ENCODE measurements around the gene APEX1.
"Not testable (repeated sequence)": the region's sequence is repeated elsewhere in the genome, so short reads cannot be mapped to it uniquely, and the experiment has no call there.

Gene APEX1

GRCh38 chr14:20438664-20439063 lies 16.4 kb upstream of the APEX1 start:
- no peak overlapping the region for H3K27ac ChIP-seq (ENCODE audit: low read depth, low read length, severe bottlenecking)
- no peaks in the 10 kb centered on the region for H3K4me1 ChIP-seq (ENCODE audit: control insufficient read depth, insufficient read depth, low read length, poor library complexity, severe bottlenecking)
- no peak overlapping the region for H3K4me3 ChIP-seq (ENCODE audit: extremely low read depth, insufficient read depth, low read length, poor library complexity, severe bottlenecking)
- WGBS, 2 experiments (ENCODE audit: insufficient coverage in 2 of 2), result 85 to 94% methylated on average over 4 to 6 of the region's 7 CpGs
- no peaks in the 10 kb centered on the region for H3K9me3 ChIP-seq (ENCODE audit: control insufficient read depth, low read length)
- H3K36me3 ChIP-seq (ENCODE audit: control insufficient read depth, insufficient read depth, low read length), result peaks cover 7% of the 10 kb centered on the region

GRCh38 chr14:20440465-20440864 lies 14.6 kb upstream of the APEX1 start:
- H3K4me3 ChIP-seq (ENCODE audit: extremely low read depth, insufficient read depth, low read length, poor library complexity, severe bottlenecking), result no peak overlapping the region
- H3K9me3 ChIP-seq (ENCODE audit: control insufficient read depth, low read length), result no peaks in the 10 kb centered on the region
- H3K27ac ChIP-seq (ENCODE audit: low read depth, low read length, severe bottlenecking), result no peak overlapping the region
- H3K4me1 ChIP-seq (ENCODE audit: control insufficient read depth, insufficient read depth, low read length, poor library complexity, severe bottlenecking), result no peaks in the 10 kb centered on the region
- WGBS, 2 experiments (ENCODE audit: insufficient coverage in 2 of 2), result 86 to 100% methylated on average over 1 to 3 of the region's 5 CpGs
- peaks cover 22% of the 10 kb centered on the region for H3K36me3 ChIP-seq (ENCODE audit: control insufficient read depth, insufficient read depth, low read length)

- Histone ChIP-seq H3K36me3 (ENCODE audit: control insufficient read depth, insufficient read depth, low read length) (peaks cover 26% of the 10 kb centered on the region), H3K4me3 (ENCODE audit: extremely low read depth, insufficient read depth, low read length, poor library complexity, severe bottlenecking) (no peak overlapping the region), H3K4me1 (ENCODE audit: control insufficient read depth, insufficient read depth, low read length, poor library complexity, severe bottlenecking) (no peaks in the 10 kb centered on the region), H3K9me3 (ENCODE audit: control insufficient read depth, low read length) (no peaks in the 10 kb centered on the region), H3K27ac (ENCODE audit: low read depth, low read length, severe bottlenecking) (no peak overlapping the region)
- 93 to 100% methylated on average over 1 to 2 of the region's 5 CpGs for WGBS, 2 experiments (ENCODE audit: insufficient coverage in 2 of 2)
Measured at GRCh38 chr14:20440882-20441281, 14.1 kb upstream of the APEX1 start.

GRCh38 chr14:20441461-20441860 lies 13.6 kb upstream of the APEX1 start:
- Histone ChIP-seq H3K9me3 (ENCODE audit: control insufficient read depth, low read length) (no peaks in the 10 kb centered on the region), H3K4me1 (ENCODE audit: control insufficient read depth, insufficient read depth, low read length, poor library complexity, severe bottlenecking) (no peaks in the 10 kb centered on the region), H3K36me3 (ENCODE audit: control insufficient read depth, insufficient read depth, low read length) (peaks cover 32% of the 10 kb centered on the region), H3K27ac (ENCODE audit: low read depth, low read length, severe bottlenecking) (no peak overlapping the region), H3K4me3 (ENCODE audit: extremely low read depth, insufficient read depth, low read length, poor library complexity, severe bottlenecking) (no peak overlapping the region)
- 100% methylated on average over 1 of the region's 2 CpGs; no CpG with 5 or more reads in 1 of the 2 experiments for WGBS, 2 experiments (ENCODE audit: insufficient coverage in 2 of 2)

- 80 to 100% methylated on average over 1 of the region's 4 CpGs for WGBS, 2 experiments (ENCODE audit: insufficient coverage in 2 of 2)
- not testable (repeated sequence) for H3K27ac ChIP-seq (ENCODE audit: low read depth, low read length, severe bottlenecking); H3K4me3 ChIP-seq (ENCODE audit: extremely low read depth, insufficient read depth, low read length, poor library complexity, severe bottlenecking); H3K9me3 ChIP-seq (ENCODE audit: control insufficient read depth, low read length); H3K4me1 ChIP-seq (ENCODE audit: control insufficient read depth, insufficient read depth, low read length, poor library complexity, severe bottlenecking)
- H3K36me3 ChIP-seq (ENCODE audit: control insufficient read depth, insufficient read depth, low read length), result peaks cover 53% of the 10 kb centered on the region
Measured at GRCh38 chr14:20443650-20444049, 11.4 kb upstream of the APEX1 start.

- WGBS, 2 experiments (ENCODE audit: insufficient coverage in 2 of 2), result 96 to 97% methylated on average over 5 of the region's 5 CpGs
- Histone ChIP-seq H3K4me1 (ENCODE audit: control insufficient read depth, insufficient read depth, low read length, poor library complexity, severe bottlenecking) (no peaks in the 10 kb centered on the region), H3K9me3 (ENCODE audit: control insufficient read depth, low read length) (no peaks in the 10 kb centered on the region), H3K4me3 (ENCODE audit: extremely low read depth, insufficient read depth, low read length, poor library complexity, severe bottlenecking) (no peak overlapping the region), H3K27ac (ENCODE audit: low read depth, low read length, severe bottlenecking) (no peak overlapping the region), H3K36me3 (ENCODE audit: control insufficient read depth, insufficient read depth, low read length) (peaks cover 85% of the 10 kb centered on the region)
Measured at GRCh38 chr14:20446889-20447288, 8.1 kb upstream of the APEX1 start.

GRCh38 chr14:20452831-20453230 lies 2.2 kb upstream of the APEX1 start:
- Histone ChIP-seq H3K4me1 (ENCODE audit: control insufficient read depth, insufficient read depth, low read length, poor library complexity, severe bottlenecking) (peaks cover 14% of the 10 kb centered on the region), H3K36me3 (ENCODE audit: control insufficient read depth, insufficient read depth, low read length) (peaks cover 75% of the 10 kb centered on the region)
- 94 to 95% methylated on average over 6 to 8 of the region's 8 CpGs for whole genome bisulfite sequencing, 2 experiments (ENCODE audit: insufficient coverage in 2 of 2)
- H3K4me3 ChIP-seq (ENCODE audit: extremely low read depth, insufficient read depth, low read length, poor library complexity, severe bottlenecking); H3K27ac ChIP-seq (ENCODE audit: low read depth, low read length, severe bottlenecking); H3K9me3 ChIP-seq (ENCODE audit: control insufficient read depth, low read length): not testable (repeated sequence)

- Histone ChIP-seq H3K36me3 (ENCODE audit: control insufficient read depth, insufficient read depth, low read length) (peaks cover 74% of the 10 kb centered on the region), H3K27ac (ENCODE audit: low read depth, low read length, severe bottlenecking) (peak overlapping the region; percentile 99), H3K9me3 (ENCODE audit: control insufficient read depth, low read length) (no peaks in the 10 kb centered on the region), H3K4me3 (ENCODE audit: extremely low read depth, insufficient read depth, low read length, poor library complexity, severe bottlenecking) (peak overlapping the region; percentile 82), H3K4me1 (ENCODE audit: control insufficient read depth, insufficient read depth, low read length, poor library complexity, severe bottlenecking) (peaks cover 20% of the 10 kb centered on the region)
- WGBS, 2 experiments (ENCODE audit: insufficient coverage in 2 of 2), result 1 to 4% methylated on average over 27 to 32 of the region's 39 CpGs
Measured at GRCh38 chr14:20455355-20456300, 602 bp downstream of the APEX1 start.

- no peaks in the 10 kb centered on the region for H3K9me3 ChIP-seq (ENCODE audit: control insufficient read depth, low read length)
- H3K27ac ChIP-seq (ENCODE audit: low read depth, low read length, severe bottlenecking), result no peak overlapping the region
- 90 to 97% methylated on average over 12 to 13 of the region's 13 CpGs for WGBS, 2 experiments (ENCODE audit: insufficient coverage in 2 of 2)
- H3K36me3 ChIP-seq (ENCODE audit: control insufficient read depth, insufficient read depth, low read length), result peaks cover 61% of the 10 kb centered on the region
- H3K4me3 ChIP-seq (ENCODE audit: extremely low read depth, insufficient read depth, low read length, poor library complexity, severe bottlenecking), result peak overlapping the region; percentile 82
- H3K4me1 ChIP-seq (ENCODE audit: control insufficient read depth, insufficient read depth, low read length, poor library complexity, severe bottlenecking), result peaks cover 20% of the 10 kb centered on the region
Measured at GRCh38 chr14:20456971-20457370, 1.9 kb downstream of the APEX1 start.

- H3K36me3 ChIP-seq (ENCODE audit: control insufficient read depth, insufficient read depth, low read length), result peaks cover 48% of the 10 kb centered on the region
- no peak overlapping the region for H3K4me3 ChIP-seq (ENCODE audit: extremely low read depth, insufficient read depth, low read length, poor library complexity, severe bottlenecking)
- H3K4me1 ChIP-seq (ENCODE audit: control insufficient read depth, insufficient read depth, low read length, poor library complexity, severe bottlenecking), result peaks cover 18% of the 10 kb centered on the region
- 76 to 81% methylated on average over 4 to 5 of the region's 8 CpGs for WGBS, 2 experiments (ENCODE audit: insufficient coverage in 2 of 2)
- no peak overlapping the region for H3K27ac ChIP-seq (ENCODE audit: low read depth, low read length, severe bottlenecking)
- peaks cover 3% of the 10 kb centered on the region for H3K9me3 ChIP-seq (ENCODE audit: control insufficient read depth, low read length)
Measured at GRCh38 chr14:20458031-20458789, 3.2 kb downstream of the APEX1 start.

Measured in mesodermal cell (in vitro differentiated cells).